Skeletal muscle cell (primary cell): Measurements from ENCODE around the gene HOXA2.

Source experiments
- DNase-seq: peaks from one replicate; pipeline ENCODE4 v3.0.0-alpha.2; 2010; ENCODE audit warnings: low read depth
- H3K4me3 ChIP-seq: 2 replicates; pipeline ENCODE4 v1.5.1; 2011; ENCODE audit warnings: low read depth, mild to moderate bottlenecking, control low read depth, low read length, moderate library complexity

HOXA2 gene

GRCh38 chr7:27115221-27116026 is 12.9 kb upstream of the HOXA2 start:
- H3K4me3 ChIP-seq, result no peak overlapping the region
- DNase-seq, result no peak

GRCh38 chr7:27114881-27115220 is 12.4 kb upstream of the HOXA2 start:
- DNase-seq, result no peak
- H3K4me3 ChIP-seq, result no peak overlapping the region

GRCh38 chr7:27113991-27114769 is 11.7 kb upstream of the HOXA2 start:
- no peak for DNase-seq
- H3K4me3 ChIP-seq, result peak overlapping the region; percentile 51

GRCh38 chr7:27112955-27113949 is 10.8 kb upstream of the HOXA2 start:
- DNase-seq, result no peak
- peak overlapping the region; percentile 51 for H3K4me3 ChIP-seq

GRCh38 chr7:27112361-27112760 is 9.9 kb upstream of the HOXA2 start:
- DNase-seq, result no peak
- H3K4me3 ChIP-seq, result no peak overlapping the region

- no peak overlapping the region for H3K4me3 ChIP-seq
- no peak for DNase-seq
Measured at GRCh38 chr7:27111751-27112277, 9.3 kb upstream of the HOXA2 start.

GRCh38 chr7:27111042-27111750 is 8.7 kb upstream of the HOXA2 start:
- peak; percentile 62 for DNase-seq

GRCh38 chr7:27110186-27111031 is 7.9 kb upstream of the HOXA2 start:
- no peak overlapping the region for H3K4me3 ChIP-seq

More at GRCh38 chr7:27111042-27111750, 8.7 kb upstream of the HOXA2 start:
- H3K4me3 ChIP-seq, result no peak overlapping the region

GRCh38 chr7:27109466-27110185 is 7.1 kb upstream of the HOXA2 start:
- no peak for DNase-seq
- H3K4me3 ChIP-seq, result no peak overlapping the region

More at GRCh38 chr7:27110186-27111031, 7.9 kb upstream of the HOXA2 start:
- no peak for DNase-seq

GRCh38 chr7:27108390-27109127 is 6.1 kb upstream of the HOXA2 start:
- H3K4me3 ChIP-seq, result no peak overlapping the region
- DNase-seq, result no peak

- DNase-seq, result no peak
- no peak overlapping the region for H3K4me3 ChIP-seq
Measured at GRCh38 chr7:27107391-27108381, 5.2 kb upstream of the HOXA2 start.

GRCh38 chr7:27106901-27107240 is 4.4 kb upstream of the HOXA2 start:
- H3K4me3 ChIP-seq, result no peak overlapping the region
- no peak for DNase-seq

- H3K4me3 ChIP-seq, result no peak overlapping the region
Measured at GRCh38 chr7:27106181-27106900, 3.9 kb upstream of the HOXA2 start.

GRCh38 chr7:27105301-27106031 is 3.0 kb upstream of the HOXA2 start:
- DNase-seq, result no peak
- no peak overlapping the region for H3K4me3 ChIP-seq

More at GRCh38 chr7:27106181-27106900, 3.9 kb upstream of the HOXA2 start:
- no peak for DNase-seq
